Rectal smooth muscle tissue (tissue), 1 donor: ENCODE data around the gene SLC36A4.

Source experiments
- H3K27ac ChIP-seq: one replicate; pipeline ENCODE4 v1.7.0; 2013; ENCODE audit warnings: low read depth, low read length, inconsistent platforms
- H3K27me3 ChIP-seq: one replicate; pipeline ENCODE4 v1.7.0; 2013; ENCODE audit warnings: low read length; ENCODE audit not compliant: control insufficient read depth, insufficient read depth
- H3K36me3 ChIP-seq: one replicate; pipeline ENCODE4 v1.7.0; 2013; ENCODE audit warnings: low read length; ENCODE audit not compliant: control insufficient read depth, insufficient read depth
- H3K4me1 ChIP-seq: one replicate; pipeline ENCODE4 v1.7.0; 2013; ENCODE audit warnings: low read length; ENCODE audit not compliant: control insufficient read depth, insufficient read depth
- H3K4me3 ChIP-seq: one replicate; pipeline ENCODE4 v1.7.0; 2013; ENCODE audit warnings: low read length
- H3K9ac ChIP-seq: one replicate; pipeline ENCODE4 v1.7.0; 2013; ENCODE audit warnings: low read length

The SLC36A4 gene

DNA sequence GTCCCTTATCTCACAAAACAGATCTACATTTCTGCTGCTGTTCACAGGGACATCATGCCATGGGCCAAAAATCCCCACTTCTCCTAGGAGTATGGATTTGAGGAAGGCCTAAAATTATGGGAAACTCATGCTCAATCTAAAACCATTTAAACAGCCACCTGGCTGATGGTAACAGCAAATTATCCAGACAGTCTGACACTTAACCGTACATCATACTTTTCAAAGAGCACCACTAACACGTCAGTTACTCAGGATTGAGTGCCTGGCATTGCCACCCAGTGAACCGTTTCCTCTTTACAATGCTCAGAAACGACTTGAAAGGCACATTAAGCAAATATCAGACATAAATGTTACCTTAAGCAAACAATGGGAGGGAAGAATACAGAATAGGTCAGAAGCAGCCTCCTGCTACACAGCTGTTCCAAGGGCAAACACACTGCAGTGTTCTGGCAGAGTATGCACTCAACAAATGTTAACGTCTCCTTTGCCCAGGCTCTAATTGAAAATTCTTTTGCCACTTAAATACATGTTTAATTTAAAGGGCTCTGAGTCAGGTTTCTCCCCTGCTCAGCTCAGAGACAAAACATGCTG is 18.8 kb upstream of the SLC36A4 start:
- H3K36me3 ChIP-seq: no peaks in the 10 kb centered on the region
- H3K9ac ChIP-seq: no peak overlapping the region
- H3K4me1 ChIP-seq: no peaks in the 10 kb centered on the region
- no peak overlapping the region for H3K27ac ChIP-seq
- no peaks in the 10 kb centered on the region for H3K27me3 ChIP-seq
- no peak overlapping the region for H3K4me3 ChIP-seq

DNA sequence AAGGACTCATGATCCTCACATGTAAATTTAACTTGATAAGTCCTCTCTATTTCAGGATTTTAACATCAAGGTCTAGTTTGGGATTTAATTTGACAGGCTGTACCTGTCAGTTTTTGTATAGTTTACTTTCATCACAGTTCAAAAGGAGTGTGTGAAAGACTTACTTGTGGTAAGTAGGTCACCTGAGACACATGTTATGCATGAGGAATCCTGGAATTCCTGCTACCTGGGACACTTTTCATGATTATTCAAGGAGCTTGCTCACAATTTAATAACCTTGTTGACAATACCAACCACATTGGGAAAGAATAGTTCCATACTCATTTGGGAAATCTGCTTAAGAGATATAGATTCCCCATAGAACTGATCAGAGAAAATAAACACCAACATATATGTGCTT is 15.8 kb upstream of the SLC36A4 start:
- H3K4me1 ChIP-seq: no peaks in the 10 kb centered on the region
- H3K9ac ChIP-seq: no peak overlapping the region
- no peak overlapping the region for H3K4me3 ChIP-seq
- H3K27ac ChIP-seq: no peak overlapping the region
- no peaks in the 10 kb centered on the region for H3K27me3 ChIP-seq
- no peaks in the 10 kb centered on the region for H3K36me3 ChIP-seq

DNA sequence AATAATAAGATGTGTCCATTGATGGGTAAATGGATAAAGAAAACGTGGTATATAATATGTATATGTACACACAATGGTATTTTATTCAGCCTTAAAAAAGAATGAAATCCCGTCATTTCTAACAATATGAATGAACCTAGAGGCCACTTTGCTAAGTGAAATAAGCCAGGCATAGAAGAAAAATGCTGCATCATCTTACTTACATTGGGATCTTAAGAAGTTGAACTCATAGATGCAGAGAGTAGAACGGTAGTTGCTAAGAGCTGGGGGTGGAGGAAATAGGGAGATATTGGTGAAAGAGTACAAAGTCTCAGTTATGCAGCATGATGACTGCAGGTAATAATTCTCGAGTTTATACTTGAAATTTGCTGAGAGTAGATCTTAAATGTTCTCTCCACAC is 14.3 kb upstream of the SLC36A4 start:
- Histone ChIP-seq H3K27me3 (no peaks in the 10 kb centered on the region), H3K4me1 (no peaks in the 10 kb centered on the region), H3K9ac (no peak overlapping the region), H3K36me3 (no peaks in the 10 kb centered on the region), H3K4me3 (no peak overlapping the region), H3K27ac (no peak overlapping the region)

DNA sequence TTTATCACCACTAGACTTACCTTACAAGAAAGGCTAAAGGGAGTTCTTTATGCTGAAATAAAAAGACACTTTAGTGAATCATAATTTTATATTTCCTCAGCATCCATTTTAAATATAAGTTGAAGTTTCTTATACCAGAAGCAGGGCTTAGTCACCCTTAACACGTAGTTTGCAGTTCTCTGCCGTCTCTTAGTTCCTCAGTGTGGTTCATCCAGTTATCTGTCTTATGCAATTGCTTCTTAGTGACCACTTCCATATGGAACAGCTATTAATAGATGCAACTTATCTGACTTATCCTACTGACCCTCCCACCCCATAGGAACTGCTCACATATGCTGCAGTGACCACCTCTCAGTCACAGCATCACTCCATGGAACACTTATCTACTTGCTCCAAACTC is 11.7 kb upstream of the SLC36A4 start:
- H3K27me3 ChIP-seq: no peaks in the 10 kb centered on the region
- no peaks in the 10 kb centered on the region for H3K36me3 ChIP-seq
- no peak overlapping the region for H3K27ac ChIP-seq
- H3K4me1 ChIP-seq: no peaks in the 10 kb centered on the region
- no peak overlapping the region for H3K9ac ChIP-seq
- H3K4me3 ChIP-seq: no peak overlapping the region

DNA sequence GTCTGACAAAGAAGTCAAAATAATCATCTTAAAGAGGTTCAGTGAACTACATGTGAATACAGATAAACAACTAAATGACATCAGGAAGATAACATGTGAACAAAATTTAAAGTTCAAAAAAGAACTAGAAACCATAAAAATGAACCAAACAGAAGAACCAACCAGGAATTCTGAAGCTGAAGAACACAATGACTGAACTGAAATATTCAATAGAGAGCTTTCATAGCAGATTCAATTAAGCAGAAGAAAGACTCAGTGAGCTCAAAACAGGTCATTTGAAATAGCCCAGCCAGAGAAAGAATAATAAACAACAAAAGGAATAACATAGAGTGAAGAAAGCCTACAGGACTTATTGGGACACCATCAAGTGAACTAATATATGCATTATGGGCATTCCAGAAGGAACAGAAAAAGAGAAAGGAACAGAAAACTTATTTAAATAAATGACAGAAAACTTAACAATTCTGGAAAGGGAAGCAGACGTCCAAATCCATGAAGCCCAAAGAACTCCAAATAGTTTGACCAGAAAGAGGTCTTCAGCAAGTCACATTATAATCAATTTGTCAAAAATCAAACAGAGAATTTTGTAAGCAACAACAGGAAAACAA is 11.0 kb upstream of the SLC36A4 start:
- H3K27ac ChIP-seq: no peak overlapping the region
- H3K9ac ChIP-seq: no peak overlapping the region
- H3K36me3 ChIP-seq: no peaks in the 10 kb centered on the region
- no peaks in the 10 kb centered on the region for H3K27me3 ChIP-seq
- H3K4me1 ChIP-seq: no peaks in the 10 kb centered on the region
- H3K4me3 ChIP-seq: no peak overlapping the region

DNA sequence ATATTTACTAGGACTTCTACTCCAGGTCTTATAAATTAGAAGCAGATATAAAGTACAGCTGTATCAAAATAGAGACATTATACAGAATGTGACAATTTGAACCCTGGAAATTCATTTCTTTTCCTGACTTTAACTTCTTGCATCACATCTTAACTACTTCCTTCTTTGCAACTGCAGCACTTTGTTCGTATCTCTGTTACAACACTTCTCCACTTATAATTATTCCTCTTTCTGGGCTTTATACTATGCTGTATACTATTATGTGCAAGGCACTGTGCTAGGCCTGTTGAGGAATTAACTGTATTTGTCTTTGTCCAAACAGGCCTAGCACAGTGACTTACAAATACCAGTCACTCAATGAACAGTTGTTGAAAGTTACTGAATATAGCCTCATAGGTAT is 1.8 kb upstream of the SLC36A4 start:
- H3K4me3 ChIP-seq: no peak overlapping the region
- H3K27me3 ChIP-seq: no peaks in the 10 kb centered on the region
- H3K36me3 ChIP-seq: no peaks in the 10 kb centered on the region
- no peak overlapping the region for H3K9ac ChIP-seq
- no peaks in the 10 kb centered on the region for H3K4me1 ChIP-seq
- no peak overlapping the region for H3K27ac ChIP-seq

DNA sequence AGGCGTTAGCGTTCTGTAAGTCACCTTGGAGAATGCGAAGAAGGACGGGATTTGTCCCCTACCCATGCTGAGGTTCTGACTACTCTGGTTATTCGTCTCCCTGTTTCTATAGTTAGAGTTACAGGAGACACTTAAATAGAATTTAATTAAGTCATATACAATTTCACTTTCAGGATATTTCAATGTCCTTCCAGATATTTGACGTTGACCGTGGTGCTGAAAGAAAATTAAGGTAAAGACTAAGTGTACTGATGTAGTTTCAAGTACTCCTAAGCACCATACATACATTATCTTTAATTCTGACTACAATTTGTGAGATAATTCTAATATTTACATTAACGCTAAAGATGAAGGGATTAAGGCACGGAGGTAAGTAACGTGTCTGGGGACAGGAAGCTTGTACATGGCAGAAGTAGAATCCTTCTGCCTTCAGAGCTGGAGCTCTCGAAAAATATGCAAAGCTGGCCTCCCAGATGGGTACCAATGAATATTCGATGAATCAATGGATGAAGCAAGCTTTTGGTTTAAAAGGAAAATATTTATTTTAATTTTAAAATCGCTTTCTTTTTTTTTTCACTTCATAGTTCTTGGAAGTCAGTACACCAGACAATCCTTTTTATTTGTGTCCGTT is 539 bp upstream of the SLC36A4 start:
- Histone ChIP-seq H3K27me3 (no peaks in the 10 kb centered on the region), H3K4me1 (no peaks in the 10 kb centered on the region), H3K4me3 (peak overlapping the region; percentile 84), H3K9ac (peak overlapping the region; percentile 25), H3K27ac (peak overlapping the region; percentile 84), H3K36me3 (no peaks in the 10 kb centered on the region)

DNA sequence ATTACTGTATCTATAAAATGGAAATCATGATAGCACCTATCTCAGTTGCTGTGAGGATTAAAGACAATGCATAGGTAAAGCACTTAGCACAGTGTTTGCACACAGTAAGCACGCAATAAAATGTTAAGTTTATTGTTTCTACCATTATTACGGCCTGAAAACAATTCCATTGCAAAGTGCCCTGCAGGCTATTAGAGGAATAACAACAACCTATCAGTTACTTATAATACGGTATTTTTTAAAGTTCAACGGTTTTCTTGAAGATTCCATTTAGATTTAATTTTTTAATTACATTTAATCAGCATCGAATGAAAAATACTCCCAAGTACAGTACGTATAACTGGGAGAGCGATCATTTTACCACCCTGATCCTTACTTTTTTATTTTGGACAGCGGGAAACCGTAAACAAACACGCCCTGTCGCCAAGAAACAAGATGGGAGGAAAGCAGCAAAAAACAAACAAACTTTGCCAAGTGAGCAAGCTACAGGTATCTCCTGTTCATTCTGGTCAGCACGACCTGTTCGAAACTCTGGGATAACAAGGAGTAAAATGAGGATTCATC is 893 bp downstream of the SLC36A4 start:
- peak overlapping the region; percentile 84 for H3K27ac ChIP-seq
- no peaks in the 10 kb centered on the region for H3K4me1 ChIP-seq
- no peaks in the 10 kb centered on the region for H3K36me3 ChIP-seq
- peak overlapping the region; percentile 84 for H3K4me3 ChIP-seq
- H3K9ac ChIP-seq: no peak overlapping the region
- no peaks in the 10 kb centered on the region for H3K27me3 ChIP-seq

DNA sequence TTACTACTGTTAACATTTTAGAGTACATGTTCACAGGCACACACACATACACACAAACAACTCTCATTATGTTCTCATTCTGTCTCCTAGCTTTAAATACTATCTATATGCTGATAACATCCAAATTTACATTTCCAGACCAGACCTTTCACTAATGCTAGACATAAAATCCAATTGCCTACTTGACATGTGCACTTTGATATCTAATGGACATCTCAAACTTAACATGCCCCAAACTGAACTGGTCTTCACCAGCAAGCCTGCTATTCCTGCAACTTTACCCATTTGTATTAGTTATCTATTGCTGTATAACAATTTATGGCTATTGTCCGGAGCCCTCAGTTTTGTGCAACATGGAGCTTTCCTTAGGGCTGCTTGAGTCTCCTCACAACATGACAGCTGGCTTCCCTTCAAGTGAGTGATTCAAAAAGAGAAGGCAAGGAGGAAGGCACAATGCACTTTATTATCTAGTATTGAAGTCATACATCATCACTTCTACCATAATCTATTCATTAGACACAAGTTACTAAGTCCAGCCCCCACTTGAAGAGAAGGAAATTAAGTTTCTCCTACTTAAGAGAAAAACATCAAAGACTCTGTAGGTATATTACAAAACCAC is 3.0 kb downstream of the SLC36A4 start:
- Histone ChIP-seq H3K4me1 (no peaks in the 10 kb centered on the region), H3K9ac (no peak overlapping the region), H3K36me3 (no peaks in the 10 kb centered on the region), H3K27ac (no peak overlapping the region), H3K4me3 (no peak overlapping the region), H3K27me3 (no peaks in the 10 kb centered on the region)

DNA sequence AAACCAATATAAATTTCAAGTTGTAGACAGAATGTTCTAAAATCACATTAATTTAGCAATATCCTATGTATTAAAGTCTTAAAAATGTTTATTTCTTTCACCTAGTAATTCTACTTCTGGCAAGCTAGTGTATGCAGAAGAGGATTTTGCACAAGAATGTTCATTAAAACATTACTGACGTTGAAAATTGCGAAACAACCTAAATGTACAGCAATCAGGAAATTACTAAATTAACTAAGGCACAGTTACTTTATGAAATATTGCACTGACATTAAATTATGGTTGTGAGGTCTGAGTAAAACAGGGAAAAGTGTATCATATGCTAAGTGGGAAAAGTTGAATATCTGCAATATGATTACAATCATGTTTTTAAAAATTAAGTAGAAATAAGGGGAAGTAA is 4.1 kb downstream of the SLC36A4 start:
- no peaks in the 10 kb centered on the region for H3K36me3 ChIP-seq
- no peak overlapping the region for H3K27ac ChIP-seq
- no peaks in the 10 kb centered on the region for H3K27me3 ChIP-seq

DNA sequence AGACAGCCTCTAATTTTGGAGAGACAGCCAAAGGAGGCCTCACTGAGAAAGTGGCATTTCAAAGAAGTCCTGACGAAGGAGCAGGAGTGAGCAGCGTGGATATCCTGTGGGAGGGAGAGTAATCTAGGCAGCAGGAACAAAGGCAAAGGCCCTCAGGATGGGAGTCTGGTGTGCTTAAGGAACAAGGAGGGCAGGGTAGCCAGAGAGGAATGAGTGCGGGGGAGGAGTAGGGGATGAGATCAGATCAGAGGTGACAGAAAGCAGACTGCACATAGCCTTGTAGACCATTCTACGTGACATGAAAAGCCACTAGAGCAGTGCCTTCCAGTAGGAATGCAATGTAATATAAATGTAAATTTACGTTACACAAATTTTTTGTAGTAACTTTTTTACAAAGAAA is 5.6 kb downstream of the SLC36A4 start:
- Histone ChIP-seq H3K4me1 (no peaks in the 10 kb centered on the region), H3K9ac (no peak overlapping the region), H3K4me3 (no peak overlapping the region), H3K36me3 (no peaks in the 10 kb centered on the region), H3K27me3 (no peaks in the 10 kb centered on the region), H3K27ac (no peak overlapping the region)

More for the DNA sequence above, 4.1 kb downstream of the SLC36A4 start:
- no peaks in the 10 kb centered on the region for H3K4me1 ChIP-seq
- H3K4me3 ChIP-seq: no peak overlapping the region
- no peak overlapping the region for H3K9ac ChIP-seq

DNA sequence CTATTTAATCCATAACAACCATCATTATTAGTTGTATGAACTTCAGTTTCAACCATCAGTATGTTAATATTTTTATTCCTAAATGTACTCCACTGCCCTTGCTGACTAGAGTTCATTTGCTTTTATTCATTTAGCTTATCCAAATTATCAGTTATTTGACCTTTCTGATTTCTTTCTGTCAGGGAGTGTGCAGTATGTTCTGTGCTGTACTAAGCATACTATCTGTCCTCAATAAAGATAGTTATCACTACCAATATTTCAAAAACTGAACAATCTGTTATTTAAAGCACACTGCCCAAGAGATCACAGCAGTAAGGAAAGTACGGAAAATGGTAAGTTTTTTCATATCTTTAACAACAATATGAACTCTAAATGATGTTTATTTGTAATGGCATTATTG is 8.3 kb downstream of the SLC36A4 start:
- H3K4me1 ChIP-seq: no peaks in the 10 kb centered on the region
- H3K27ac ChIP-seq: no peak overlapping the region
- no peaks in the 10 kb centered on the region for H3K36me3 ChIP-seq
- no peak overlapping the region for H3K9ac ChIP-seq
- no peaks in the 10 kb centered on the region for H3K27me3 ChIP-seq
- H3K4me3 ChIP-seq: no peak overlapping the region
